Tibial artery (tissue), 4 donors: ENCODE data around the gene PGAM5.

Experiments
- DNase-seq, 2 donors: peaks; one replicate each; pipeline ENCODE4 v3.0.0-alpha.2; 2019
- H3K27ac ChIP-seq, 2 donors: fragments of 200-600 bp; sonication (generic) in 1 of 2; 1 replicate in 1 of 2; 2 replicates in 1 of 2; pipeline ENCODE4 v1.5.1; 2018 to 2019; ENCODE audit warnings: mild to moderate bottlenecking in 1 of 2
- H3K27me3 ChIP-seq, 2 donors: fragments of 200-600 bp; sonication (generic) in 1 of 2; one replicate each; pipeline versions ENCODE4 v1.5.1 to v1.6.0; 2016 to 2019
- H3K36me3 ChIP-seq, 3 donors: fragments of 200-600 bp; sonication (generic) in 2 of 3; one replicate each; pipeline ENCODE4 v1.5.1; 2016 to 2019; ENCODE audit warnings: mild to moderate bottlenecking in 2 of 3
- H3K4me1 ChIP-seq, 4 donors: fragments of 200-600 bp; sonication (generic) in 2 of 4; 1 replicate in 3 of 4; 2 replicates in 1 of 4; pipeline ENCODE4 v1.5.1; 2016 to 2019
- H3K4me3 ChIP-seq, 2 donors: fragments of 200-600 bp; sonication (generic) in 1 of 2; 1 replicate in 1 of 2; 2 replicates in 1 of 2; pipeline ENCODE4 v1.5.1; 2018 to 2019; ENCODE audit warnings: mild to moderate bottlenecking in 2 of 2
- H3K9me3 ChIP-seq, 3 donors: fragments of 200-600 bp; sonication (generic) in 1 of 3; one replicate each; pipeline ENCODE4 v1.5.1; 2016 to 2019
- CTCF ChIP-seq, 2 experiments: fragments of 200-600 bp in 1 of 2; fragments of 450-650 bp in 1 of 2; IDR thresholded peaks; one replicate each; pipeline ENCODE4 v1.5.1; 2017 to 2019; ENCODE audit warnings: antibody characterized with exemption in 2 of 2, mild to moderate bottlenecking in 1 of 2, moderate library complexity in 1 of 2
- intact Hi-C: fragments of 100-400 bp; cut with DNase I; formaldehyde crosslinking; loops from one replicate; pipeline ENCODE4 v1.15.0; 2023; ENCODE audit warnings: low total_unique reads

PGAM5 gene

GRCh38 chr12:132715874-132716273 is 5.2 kb downstream of the PGAM5 start:
- H3K4me3 ChIP-seq: no peak overlapping the region
- no peak for TF ChIP-seq CTCF (IDR thresholded peaks at IDR 0.05)
- DNase-seq: no peak
- no peaks in the 10 kb centered on the region for H3K9me3 ChIP-seq
- intact Hi-C loops: loop anchor here (10.0 kb wide), 1 partner anchor 49 kb away; the partner anchor contains the start of gene ANKLE2
- peaks cover 43 to 57% (median 56%) of the 10 kb centered on the region in 3 donors for H3K36me3 ChIP-seq
- H3K27ac ChIP-seq: no peak overlapping the region
- H3K4me1 ChIP-seq: peaks cover 0 to 14% (median 10%) of the 10 kb centered on the region in 4 donors
- no peaks in the 10 kb centered on the region for H3K27me3 ChIP-seq

- Histone ChIP-seq H3K9me3 (no peaks in the 10 kb centered on the region), H3K4me3 (no peak overlapping the region), H3K36me3 (peaks cover 48 to 62% (median 61%) of the 10 kb centered on the region in 3 donors), H3K4me1 (peaks cover 0 to 12% (median 10%) of the 10 kb centered on the region in 4 donors), H3K27me3 (no peaks in the 10 kb centered on the region), H3K27ac (no peak overlapping the region)
- TF ChIP-seq CTCF (IDR thresholded peaks at IDR 0.05): no peak
- DNase-seq: no peak
- intact Hi-C loops: loop anchor here (10.0 kb wide), 1 partner anchor 48 kb away; the partner anchor contains the start of gene ANKLE2
Measured at GRCh38 chr12:132716356-132716755, 5.7 kb downstream of the PGAM5 start.

- intact Hi-C loops: loop anchor here (10.0 kb wide), 1 partner anchor 48 kb away; the partner anchor contains the start of gene ANKLE2
- TF ChIP-seq CTCF (IDR thresholded peaks at IDR 0.05): no peak
- Histone ChIP-seq H3K36me3 (peaks cover 54 to 68% (median 66%) of the 10 kb centered on the region in 3 donors), H3K4me1 (peaks cover 0 to 5% (median 3%) of the 10 kb centered on the region in 4 donors), H3K27me3 (no peaks in the 10 kb centered on the region), H3K9me3 (no peaks in the 10 kb centered on the region), H3K4me3 (no peak overlapping the region), H3K27ac (no peak overlapping the region)
- DNase-seq: no peak
Measured at GRCh38 chr12:132717011-132717410, 6.4 kb downstream of the PGAM5 start.

GRCh38 chr12:132717531-132718387 is 7.1 kb downstream of the PGAM5 start:
- H3K27me3 ChIP-seq: no peaks in the 10 kb centered on the region
- no peak overlapping the region for H3K27ac ChIP-seq
- no peaks in the 10 kb centered on the region for H3K4me1 ChIP-seq
- TF ChIP-seq CTCF (IDR thresholded peaks at IDR 0.05): no peak
- no peaks in the 10 kb centered on the region for H3K9me3 ChIP-seq
- intact Hi-C loops: loop anchor here (10.0 kb wide), 1 partner anchor 47 kb away; the partner anchor contains the start of gene ANKLE2
- no peak overlapping the region for H3K4me3 ChIP-seq
- peaks cover 54 to 75% (median 73%) of the 10 kb centered on the region in 3 donors for H3K36me3 ChIP-seq
- no peak for DNase-seq

- no peak for TF ChIP-seq CTCF (IDR thresholded peaks at IDR 0.05)
- no peaks in the 10 kb centered on the region for H3K27me3 ChIP-seq
- H3K4me3 ChIP-seq: no peak overlapping the region
- H3K9me3 ChIP-seq: no peaks in the 10 kb centered on the region
- H3K4me1 ChIP-seq: no peaks in the 10 kb centered on the region
- intact Hi-C loops: loop anchor here (10.0 kb wide), 1 partner anchor 46 kb away; the partner anchor contains the start of gene ANKLE2
- no peak for DNase-seq
- H3K27ac ChIP-seq: no peak overlapping the region
- peaks cover 61 to 84% (median 82%) of the 10 kb centered on the region in 3 donors for H3K36me3 ChIP-seq
Measured at GRCh38 chr12:132718644-132719043, 8.0 kb downstream of the PGAM5 start.
